HG03095 (cell line): Measurements from ENCODE around the gene JAG2.

Source experiments
- ATAC-seq: cut with Tn5 transposase; IDR thresholded peaks from one replicate; pipeline ENCODE4 v1.9.1; 2021; ENCODE audit warnings: moderate library complexity; ENCODE audit not compliant: unreplicated experiment

JAG2 gene

DNA sequence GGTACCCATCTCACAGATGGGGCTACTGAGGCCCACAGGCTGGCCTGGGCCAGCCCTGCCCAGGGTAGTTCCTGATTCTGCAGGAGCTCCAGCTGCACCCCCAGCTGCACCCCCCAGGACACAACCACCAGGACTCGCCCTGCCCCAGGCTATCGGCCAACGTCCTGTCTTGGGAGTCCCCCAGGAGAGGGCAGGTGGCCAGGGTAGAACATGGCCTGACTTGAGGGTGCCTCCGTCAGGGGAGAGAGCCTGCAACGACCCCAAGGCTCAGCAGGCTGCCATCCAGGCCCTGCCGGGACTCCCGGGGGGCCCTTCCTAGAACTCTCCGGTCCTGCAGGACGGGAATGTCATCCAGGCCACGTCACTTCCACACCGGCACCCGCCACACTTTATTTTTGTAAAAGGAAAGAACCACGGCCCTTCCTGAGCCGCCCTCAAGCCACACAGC lies 15.8 kb downstream of the JAG2 start:
- ATAC-seq, result no peak

DNA sequence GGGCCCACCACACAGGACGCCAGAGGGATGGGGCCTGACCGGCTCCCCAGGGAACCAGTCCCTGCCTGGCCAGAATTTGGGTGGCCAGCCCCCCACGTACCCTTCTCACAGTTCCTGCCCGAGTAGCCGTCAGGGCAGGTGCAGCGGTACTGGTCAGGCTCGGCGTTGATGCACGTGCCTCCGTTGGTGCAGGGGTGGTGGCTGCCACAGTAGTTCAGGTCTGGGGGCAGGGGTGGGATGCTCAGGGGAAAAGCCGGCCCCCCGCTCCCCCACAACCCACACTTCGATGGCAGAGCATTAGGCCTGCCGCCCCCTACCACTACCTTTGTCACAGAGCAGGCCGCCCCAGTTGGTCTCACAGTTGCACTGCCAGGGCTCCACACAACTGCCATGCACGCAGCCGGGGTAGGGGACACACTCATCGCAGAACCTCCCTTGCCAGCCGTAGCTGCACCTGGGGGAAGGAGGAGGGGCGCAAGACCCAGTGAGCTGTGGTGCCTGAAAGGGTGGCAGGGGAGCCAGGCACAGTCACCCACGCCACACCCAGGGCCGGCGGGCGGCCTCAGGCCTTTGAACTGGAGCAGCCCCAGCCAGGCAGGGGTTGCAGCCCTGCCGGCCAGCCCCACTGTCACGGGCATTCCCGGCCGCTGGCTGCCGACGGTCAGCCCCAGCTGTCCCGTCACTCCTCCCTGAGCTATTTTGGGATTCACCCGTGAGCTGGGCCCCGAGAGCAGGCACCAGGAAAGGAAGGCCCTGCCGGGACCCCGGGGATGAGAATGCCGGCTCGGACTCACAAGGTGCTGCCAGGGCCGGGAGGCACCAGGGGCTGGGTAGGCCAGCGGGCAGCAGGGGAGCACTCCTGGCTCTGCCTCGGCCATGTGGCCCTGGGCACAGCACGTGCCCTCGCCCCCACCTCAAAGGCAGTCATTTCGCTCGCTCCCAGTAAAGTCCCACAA lies 16.5 kb downstream of the JAG2 start:
- ATAC-seq, result no peak

DNA sequence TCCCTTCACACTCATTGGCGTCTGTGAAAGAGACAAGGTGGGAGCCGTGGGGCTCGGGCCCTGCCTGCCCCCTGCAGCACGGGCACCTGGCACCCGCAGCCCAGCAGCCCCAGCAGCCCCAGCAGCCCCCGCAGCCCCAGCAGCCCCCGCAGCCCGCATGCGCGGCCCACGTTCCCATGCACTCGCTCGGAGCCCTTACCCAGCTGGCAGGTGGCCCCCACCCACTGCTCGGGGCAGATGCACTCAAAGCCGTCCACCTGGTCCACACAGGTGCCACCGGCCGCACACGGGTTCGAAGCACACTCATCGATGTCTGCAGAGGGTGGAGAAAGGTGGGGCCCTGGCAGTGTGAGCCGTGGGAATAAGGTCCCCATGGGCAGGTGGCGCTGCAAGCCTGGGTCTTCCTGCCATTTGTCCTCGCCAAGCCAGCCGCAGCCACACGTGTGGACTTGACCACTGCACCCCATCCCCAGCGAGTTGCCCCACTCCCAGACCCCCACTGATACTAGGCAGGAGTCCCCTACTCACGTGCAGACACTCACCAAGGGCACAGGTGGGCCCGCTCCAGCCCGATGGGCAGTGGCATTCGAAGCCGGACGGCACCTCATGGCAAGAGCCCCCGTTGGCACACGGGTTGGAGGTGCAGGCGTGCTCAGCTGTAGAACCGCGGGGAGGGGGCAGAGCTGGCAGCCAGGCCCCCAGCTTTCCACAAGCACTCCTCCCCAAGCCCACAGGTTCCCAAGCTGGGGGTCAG lies 17.3 kb downstream of the JAG2 start:
- ATAC-seq, result no peak

DNA sequence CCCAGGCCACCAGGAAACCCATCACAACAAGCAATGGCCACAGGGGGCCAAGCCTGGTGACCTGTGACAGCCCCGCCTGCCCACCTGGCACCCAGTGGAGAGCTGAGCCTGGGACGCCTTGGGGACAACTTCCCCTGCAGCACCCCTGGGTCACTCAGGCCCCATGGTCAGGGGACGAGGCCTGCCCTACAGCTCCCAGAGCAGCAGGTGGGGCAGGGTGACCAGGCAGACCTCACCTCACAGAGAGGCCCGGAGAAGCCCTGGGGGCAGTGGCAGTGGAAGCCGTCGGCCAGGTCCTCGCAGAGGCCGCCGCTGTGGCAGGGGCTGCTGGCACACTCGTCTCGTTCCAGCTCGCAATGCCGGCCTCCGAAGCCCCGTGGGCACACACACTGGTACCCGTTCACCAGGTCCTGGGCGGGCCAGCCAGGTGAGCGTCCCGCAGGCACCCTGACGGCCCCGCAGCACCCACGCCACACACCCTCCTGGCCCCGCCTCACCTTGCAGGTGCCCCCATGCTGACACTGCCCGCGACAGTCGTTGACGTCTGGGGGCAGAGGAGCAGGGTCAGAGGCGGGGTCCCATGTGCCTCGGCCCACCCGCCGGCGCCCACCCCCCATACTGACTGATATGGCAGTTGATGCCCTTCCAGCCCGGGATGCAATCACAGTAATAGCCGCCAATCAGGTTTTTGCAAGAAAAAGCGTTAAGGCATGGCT lies 18.1 kb downstream of the JAG2 start:
- ATAC-seq, result no peak

DNA sequence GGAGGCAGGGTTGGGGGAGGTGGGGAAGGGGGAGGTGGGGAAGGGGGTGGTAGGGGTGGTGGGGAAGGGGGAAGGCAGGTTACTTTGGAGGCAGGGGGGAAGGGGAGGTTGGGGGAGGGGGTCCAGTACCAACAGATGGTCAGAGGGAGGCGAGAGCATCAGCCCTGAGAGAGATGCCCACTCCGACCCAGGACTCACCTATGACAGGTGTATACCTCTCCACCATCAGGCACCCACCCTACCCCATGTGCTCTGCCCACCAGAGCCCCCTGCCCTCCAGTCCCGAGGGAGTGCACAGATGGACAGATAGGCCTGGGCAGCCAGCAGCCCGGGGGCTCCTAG lies 18.6 kb downstream of the JAG2 start:
- ATAC-seq, result no peak

DNA sequence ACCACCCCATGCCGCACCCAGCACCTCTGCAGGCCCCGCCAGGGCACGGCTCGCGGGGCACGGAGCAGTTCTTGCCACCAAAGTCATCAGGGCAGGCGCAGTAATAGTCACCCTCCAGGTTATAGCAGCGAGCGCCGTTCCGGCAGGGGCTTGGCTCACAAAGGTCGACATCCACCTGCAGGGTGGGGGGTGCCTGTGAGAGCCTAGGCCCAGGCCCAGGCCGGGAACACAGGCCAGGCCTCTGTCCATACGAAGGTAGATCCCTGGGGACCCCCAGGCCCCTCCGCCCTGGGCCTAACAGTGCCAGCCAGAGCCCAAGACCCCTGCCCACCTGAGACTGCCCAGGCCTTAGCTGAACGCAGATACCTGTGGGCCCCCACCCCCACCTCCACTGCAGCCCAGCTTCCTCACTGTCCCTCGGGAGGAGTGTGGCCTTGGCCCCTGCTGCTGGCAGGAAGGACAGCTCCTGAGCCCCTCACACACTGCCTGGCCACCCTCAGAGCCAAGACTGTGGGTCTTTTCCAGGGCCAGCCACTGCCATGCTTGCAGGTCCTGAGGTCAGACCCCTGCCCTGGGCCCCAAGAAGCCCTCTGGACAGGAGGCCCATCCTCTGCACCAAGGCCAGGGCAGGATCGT lies 19.3 kb downstream of the JAG2 start:
- no peak for ATAC-seq

DNA sequence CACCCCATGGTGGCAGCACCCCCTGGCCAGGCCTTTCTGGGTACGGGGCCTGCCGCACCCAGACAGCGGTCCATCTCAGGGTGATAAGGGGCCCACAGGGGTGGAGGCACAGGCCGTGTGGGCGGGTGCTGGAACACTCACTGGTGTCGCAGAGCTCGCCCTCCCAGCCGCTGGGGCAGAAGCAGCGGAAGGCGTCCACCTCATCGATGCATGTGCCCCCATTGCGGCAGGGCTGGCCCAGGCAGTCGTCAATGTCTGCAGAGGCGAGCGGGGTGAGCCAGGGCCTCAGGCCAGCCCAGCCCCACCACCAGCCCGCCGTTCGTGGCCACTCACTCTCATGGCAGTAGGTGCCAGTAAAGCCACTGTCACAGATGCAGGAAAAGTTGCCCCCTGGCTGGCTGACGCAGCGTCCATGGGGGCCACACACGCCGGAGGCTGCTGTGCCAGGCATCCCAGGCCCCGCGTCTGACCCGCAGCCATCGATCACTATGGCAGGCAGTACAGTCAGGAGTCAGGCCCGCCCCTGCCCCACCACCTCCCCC lies 19.9 kb downstream of the JAG2 start:
- ATAC-seq, result no peak

DNA sequence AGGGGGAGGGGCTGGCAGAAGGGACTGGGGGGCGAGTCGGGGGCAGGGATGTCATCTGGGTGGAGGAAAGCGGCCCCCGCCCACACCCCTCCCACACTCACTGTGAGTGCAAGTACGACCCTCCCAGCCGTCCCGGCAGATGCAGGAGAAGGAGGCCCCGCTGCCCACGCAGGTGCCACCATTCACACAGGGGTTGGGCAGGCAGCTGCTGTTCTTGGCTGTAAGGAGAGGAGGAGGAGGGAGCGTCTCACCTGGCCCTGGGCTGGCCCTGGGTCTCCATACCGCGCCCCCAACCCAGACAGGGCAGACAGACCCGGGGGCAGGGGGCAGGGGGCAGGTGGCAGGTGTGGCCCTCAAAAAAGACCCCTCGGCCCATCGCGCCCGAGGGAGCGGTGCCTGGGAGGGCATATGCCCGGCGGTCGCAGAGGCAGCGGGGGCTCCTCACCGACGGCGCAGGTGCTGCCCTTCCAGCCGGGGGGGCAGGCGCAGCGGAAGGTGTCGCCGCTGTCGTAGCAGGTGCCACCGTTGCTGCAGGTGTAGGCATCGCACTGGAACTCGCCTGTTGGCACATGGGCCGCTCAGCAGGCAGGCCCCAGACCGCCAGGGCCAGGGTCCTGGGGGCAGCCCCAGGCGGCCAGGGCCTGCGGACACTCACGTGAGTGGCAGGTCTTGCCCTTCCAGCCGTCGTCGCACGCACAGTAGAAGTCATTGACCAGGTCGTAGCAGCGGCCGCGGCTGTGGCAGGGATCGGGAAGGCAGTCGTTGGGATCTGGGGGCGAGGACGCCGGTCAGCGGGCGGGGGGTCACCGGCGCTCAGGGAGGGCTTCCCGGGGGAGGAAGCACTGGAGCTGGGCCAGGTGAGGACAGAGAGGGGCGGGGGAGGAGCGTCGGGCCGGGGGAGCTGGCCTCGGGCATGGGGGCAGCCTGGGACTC lies 20.6 kb downstream of the JAG2 start:
- ATAC-seq, result no peak

DNA sequence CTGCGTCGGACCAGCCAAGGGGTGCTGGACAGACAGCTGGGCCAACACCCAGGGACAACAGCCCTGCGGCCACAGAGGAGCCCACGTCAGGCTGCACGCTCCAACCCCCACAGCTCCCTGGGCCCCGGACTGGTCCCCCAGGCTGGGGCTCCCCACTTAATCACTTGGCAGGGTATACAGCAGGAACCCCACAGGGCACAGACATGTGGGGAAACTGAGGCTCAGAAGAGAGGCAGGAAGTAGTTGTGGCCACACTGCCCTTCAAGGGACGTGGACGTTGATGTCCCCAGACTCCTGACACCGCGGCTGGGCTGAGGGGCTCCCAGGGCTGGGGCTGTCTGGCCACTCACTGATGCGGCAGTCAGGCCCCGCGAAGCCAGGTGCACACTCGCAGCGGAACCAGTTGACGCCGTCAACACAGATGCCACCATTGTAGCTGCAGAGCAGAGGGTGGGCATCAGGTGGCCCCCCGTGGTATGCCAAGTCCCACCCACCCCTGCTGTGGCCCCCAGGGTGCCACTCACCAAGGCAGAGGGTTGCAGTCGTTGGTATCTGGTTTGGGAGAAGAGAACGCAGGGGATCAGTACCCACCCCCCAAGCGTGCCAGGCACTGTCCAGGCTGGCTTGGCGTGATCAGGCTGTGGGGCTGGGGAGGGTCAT lies 21.5 kb downstream of the JAG2 start:
- no peak for ATAC-seq

DNA sequence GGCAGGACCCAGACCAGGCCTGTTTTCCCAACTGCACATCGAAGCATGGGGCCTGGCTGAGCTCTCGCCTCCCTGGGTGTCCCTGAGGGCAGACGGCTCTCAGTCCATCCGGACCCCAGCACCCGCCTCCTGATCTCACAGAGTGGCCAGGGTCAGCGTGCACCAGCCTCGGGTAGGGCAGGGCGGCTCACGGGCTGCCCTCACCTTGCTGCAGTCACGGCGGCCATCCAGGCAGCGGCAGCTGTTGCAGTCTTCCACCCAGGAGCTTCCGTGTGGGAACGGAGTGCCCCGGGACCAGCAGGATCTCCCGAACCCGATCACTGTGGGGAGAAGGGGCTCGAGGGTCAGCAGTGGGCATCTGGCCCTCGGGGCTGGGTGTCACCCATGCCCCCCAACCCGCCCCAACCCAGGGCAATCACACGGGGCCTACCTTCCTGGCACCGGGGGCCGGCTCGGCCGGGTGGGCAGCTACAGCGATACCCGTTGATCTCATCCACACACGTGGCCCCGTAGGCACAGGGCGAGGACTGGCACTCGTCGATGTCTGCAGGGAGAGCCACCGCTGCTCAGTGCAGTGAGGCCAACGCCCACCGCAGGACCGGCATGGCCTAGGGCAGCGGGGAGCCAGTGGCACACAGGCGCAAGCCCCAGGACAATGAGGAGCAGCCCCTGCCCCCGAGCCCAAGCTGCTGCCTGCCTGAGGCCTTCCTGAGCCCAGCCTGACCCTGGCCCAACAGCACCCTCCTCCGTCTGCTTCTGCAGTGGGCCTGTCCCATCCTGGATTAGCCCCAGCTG lies 22.2 kb downstream of the JAG2 start:
- ATAC-seq, result no peak

DNA sequence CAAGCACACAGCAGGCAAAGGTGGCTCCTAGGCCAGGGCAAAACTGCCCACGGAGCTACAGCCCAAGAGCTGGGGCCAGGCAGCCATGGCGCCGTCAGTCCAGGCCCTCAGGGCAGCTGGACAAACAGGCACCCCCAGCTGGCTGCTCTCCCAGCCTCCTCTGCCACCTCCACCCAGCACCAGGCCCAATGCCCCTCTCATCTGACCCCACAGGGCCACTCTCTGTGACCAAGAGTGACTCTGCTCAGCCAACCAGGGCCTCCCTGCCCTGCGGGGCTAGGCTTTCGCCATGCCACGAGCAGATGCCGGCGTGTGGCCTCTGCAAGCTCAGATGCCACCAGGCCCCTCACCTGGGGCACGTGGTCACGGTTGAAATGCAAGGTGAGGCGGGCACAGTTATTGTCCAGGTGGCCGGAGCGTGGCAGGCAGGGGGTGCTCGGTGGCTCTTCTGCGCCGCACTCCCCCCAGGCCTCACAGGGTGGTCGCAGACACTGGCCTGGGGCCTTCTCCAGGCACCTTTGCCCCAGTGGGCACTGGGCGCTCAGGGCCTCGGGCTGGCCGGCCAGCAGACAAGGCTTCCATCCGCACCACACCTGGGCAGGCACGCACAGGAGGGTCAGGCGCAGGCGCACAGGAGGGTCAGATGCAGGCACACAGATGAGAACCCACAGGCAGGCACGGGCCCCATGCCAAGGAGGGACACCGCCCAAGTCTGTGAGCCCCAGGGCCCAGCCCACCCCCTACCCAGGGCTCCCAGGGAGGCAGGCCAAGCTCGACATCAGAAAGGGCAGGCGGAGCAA lies 23.0 kb downstream of the JAG2 start:
- no peak for ATAC-seq

DNA sequence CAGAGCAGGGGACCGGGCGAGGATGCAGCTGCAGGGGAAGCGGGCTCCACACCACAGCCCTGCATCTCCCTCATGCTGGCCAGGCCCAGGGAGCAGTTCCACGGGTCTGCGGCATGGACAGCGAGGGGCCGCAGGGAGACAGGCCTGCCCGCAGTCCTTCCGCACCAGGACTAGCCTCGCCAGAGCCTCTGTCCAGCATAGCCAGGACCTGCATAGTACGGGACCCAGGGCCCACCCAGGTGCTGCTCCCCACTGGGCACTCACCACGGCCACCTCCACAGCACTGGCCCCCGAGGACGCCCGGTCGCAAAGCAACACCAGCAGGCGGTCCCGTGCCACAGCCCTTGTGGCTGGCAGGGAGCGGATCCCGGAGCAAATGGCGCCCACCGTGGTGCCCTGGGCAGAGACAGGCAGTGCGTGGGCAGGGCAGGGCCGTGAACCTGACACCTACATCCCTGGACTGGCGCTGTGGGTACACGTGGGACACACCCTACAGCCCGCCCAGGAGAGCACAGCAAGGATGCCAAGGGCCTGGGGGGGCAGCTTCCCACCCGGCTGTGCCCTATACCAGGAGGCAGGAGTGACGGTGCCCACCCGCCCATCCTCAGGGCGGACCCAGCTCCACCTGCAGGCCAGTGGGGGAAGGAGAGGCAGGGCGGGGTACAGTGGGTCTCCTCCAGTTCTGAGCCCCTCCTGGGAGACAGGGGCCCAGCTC lies 23.8 kb downstream of the JAG2 start:
- ATAC-seq, result no peak

DNA sequence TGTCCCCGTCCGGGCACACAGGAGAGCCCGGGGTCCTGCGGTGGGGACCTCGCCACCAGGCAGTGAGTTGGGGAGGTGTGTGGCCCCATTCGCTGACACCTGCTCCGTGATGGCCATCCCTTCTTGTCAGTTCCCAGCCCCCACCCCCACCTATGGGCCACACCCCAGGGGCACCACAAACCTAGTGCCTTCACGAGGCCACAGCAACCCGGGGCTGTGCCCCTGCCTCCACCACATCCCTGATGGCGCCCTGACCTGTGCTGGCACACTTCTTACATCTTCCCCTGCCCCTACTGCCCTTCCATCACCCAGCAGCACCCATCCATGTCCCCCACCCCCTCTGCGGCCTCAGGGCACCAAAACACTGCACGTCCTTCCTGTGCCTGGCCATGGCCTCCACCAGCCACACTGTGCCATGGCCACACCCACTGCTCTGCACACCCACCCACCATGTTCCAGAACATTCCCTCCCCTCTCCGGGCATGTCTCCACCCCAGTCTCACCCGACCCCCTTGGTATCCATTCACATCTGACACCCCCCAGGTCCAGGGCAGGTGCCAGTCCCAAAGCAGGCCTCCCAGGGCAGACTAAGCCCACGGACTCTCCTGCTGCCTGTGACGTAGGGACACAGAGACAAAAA lies 24.4 kb downstream of the JAG2 start:
- no peak for ATAC-seq

DNA sequence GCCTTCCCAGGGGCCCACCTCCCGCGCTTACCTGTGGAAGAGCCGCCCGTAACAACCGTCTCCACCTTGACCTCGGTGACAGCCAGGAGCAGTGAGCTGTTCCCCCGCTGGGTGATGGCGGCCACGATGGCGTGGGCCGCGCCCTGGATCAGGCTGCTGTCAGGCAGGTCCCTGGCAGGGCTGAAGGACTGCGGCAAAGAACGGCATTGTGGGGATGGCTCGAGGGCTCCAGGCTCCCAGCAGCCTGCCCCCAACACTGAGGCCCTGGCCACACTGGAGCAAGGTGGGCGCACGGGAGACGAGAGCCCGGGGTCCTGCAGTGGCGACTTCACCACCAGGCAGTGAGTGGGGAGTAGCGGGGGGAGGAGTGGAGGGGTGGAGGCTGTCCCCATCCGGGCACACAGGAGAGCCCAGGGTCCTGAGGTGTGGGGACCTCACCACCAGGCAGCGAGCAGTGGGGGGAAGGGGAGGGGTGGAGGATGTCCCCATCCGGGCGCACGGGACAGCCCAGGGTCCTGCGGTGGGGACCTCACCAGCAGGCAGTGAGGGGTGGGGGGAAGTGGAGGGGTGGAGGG lies 25.0 kb downstream of the JAG2 start:
- ATAC-seq, result no peak

DNA sequence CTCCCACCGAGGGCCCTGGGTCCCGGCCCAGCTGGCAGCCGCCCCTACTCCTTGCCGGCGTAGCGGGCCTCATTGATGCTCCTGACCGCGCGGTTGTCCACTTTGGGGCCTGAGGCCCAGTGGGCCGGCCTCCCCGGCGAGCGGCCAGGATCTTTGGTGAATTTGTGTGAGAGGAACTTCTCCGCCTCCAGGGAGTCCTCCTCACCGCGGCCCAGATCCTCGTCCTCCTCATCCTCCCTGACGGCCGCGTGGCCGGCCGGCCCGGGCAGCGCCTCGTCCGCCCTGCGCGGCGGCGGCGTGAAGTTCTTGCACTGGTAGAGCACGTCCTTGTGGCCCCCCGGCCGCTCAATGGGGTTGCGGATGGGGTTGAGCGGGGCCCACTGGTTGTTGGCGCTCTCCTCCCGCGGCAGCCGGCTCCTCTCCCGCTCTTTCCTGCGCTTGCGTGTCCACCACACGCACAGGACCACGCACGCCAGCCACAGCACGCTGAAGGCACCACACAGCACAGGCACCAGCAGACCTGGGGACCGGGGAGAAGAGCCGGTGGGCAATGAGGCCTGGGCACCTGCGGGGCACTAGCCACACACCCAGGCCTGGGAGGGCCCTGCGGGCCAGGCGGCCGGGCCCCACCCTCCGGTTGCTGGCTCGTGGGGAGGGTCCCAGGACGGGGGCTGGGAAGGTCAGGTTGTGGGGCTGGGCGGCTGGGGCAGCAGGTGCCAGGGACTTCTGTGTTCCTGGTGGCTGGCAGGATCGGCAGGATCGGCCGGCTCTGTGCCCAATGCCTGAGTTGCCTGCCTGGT lies 25.7 kb downstream of the JAG2 start:
- ATAC-seq, result no peak
